ENCODE results near the gene HIVEP3.

DNA sequence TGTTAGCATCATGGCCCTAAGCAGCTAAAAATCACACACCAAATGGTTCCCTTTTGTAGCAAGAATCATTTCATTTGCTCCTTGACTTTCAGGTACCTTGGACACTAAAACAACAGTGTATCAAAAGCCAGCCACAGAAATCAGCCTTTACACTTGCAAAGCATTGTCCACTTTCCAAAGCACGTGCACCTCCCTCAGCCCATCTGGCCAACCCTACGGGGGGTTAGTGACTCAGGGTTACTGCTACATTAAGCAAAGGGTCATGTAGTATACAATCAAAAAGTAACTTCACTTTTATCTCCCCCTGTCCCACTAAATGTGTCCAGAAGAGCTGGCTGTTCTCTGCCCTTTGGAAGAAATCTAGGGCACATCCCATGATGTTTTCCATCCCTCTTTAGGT lies 149.7 kb downstream of the HIVEP3 start:
- TF ChIP-seq, protein P1, sequence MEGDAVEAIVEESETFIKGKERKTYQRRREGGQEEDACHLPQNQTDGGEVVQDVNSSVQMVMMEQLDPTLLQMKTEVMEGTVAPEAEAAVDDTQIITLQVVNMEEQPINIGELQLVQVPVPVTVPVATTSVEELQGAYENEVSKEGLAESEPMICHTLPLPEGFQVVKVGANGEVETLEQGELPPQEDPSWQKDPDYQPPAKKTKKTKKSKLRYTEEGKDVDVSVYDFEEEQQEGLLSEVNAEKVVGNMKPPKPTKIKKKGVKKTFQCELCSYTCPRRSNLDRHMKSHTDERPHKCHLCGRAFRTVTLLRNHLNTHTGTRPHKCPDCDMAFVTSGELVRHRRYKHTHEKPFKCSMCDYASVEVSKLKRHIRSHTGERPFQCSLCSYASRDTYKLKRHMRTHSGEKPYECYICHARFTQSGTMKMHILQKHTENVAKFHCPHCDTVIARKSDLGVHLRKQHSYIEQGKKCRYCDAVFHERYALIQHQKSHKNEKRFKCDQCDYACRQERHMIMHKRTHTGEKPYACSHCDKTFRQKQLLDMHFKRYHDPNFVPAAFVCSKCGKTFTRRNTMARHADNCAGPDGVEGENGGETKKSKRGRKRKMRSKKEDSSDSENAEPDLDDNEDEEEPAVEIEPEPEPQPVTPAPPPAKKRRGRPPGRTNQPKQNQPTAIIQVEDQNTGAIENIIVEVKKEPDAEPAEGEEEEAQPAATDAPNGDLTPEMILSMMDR (IDR thresholded peaks at IDR 0.05): no peak
- no peak for TF ChIP-seq POLR2A (IDR thresholded peaks at IDR 0.05)

Data from body of pancreas (tissue), 4 donors.